Stomach smooth muscle (tissue), 2 donors: Measurements from ENCODE around the gene RAD51B.

ENCODE experiments used
- H3K27ac ChIP-seq: one replicate; pipeline ENCODE4 v1.7.0; 2013; ENCODE audit warnings: mild to moderate bottlenecking, low read length, inconsistent platforms
- H3K27me3 ChIP-seq, 2 donors: one replicate each; pipeline ENCODE4 v1.7.0; 2013; ENCODE audit warnings: low read length in 2 of 2; ENCODE audit not compliant: insufficient read depth in 2 of 2, control insufficient read depth in 1 of 2
- H3K36me3 ChIP-seq, 2 donors: one replicate each; pipeline ENCODE4 v1.7.0; 2013; ENCODE audit warnings: low read length in 2 of 2; ENCODE audit not compliant: control insufficient read depth in 2 of 2, insufficient read depth in 2 of 2
- H3K4me1 ChIP-seq: one replicate; pipeline ENCODE4 v1.7.0; 2013; ENCODE audit warnings: low read length; ENCODE audit not compliant: control insufficient read depth, insufficient read depth
- H3K4me3 ChIP-seq, 2 donors: one replicate each; pipeline ENCODE4 v1.7.0; 2013; ENCODE audit warnings: low read length in 2 of 2
- H3K9ac ChIP-seq, 2 donors: one replicate each; pipeline ENCODE4 v1.7.0; 2013; ENCODE audit warnings: low read length in 2 of 2, mild to moderate bottlenecking in 1 of 2
- H3K9me3 ChIP-seq, 2 donors: one replicate each; pipeline ENCODE4 v1.7.0; 2013; ENCODE audit warnings: low read length in 2 of 2; ENCODE audit not compliant: control insufficient read depth in 2 of 2
- donor health status: healthy.
- donor health status: Pancreatic carcinoma.

RAD51B gene

DNA sequence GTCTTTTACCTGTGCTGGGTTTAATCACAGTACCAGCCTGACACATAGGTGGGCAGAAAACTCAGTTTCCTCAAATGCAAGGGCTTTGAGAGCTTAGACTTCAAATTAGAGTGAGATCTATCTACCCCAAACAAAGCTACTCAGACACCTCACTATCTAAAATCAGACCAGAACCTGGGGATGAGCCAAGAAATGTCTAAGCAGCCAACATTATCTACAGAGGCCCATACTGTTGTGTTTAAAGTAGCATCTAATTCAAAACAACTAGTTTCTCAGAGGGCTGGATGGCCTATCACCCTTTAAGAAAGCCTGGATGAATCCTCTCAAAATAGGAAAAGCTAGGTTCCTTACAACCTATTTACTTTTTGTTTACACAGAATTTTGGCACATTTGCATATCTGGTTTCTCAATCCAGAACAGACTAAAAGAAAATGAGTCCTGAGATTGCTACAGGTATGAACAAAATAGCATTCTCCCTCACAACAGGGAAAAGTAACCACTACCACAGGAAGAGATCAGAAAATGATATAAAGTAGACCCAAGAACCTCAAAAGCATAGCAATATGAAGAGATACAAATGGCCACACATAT lies 830.9 kb downstream of the RAD51B start:
- Histone ChIP-seq H3K36me3 (no peaks in the 10 kb centered on the region), H3K9ac (peak overlapping the region in 1 of 2 donors; percentile 73), H3K4me3 (no peak overlapping the region), H3K27me3 (no peaks in the 10 kb centered on the region), H3K4me1 (peaks cover 52% of the 10 kb centered on the region), H3K9me3 (no peaks in the 10 kb centered on the region), H3K27ac (peak overlapping the region; percentile 97)

DNA sequence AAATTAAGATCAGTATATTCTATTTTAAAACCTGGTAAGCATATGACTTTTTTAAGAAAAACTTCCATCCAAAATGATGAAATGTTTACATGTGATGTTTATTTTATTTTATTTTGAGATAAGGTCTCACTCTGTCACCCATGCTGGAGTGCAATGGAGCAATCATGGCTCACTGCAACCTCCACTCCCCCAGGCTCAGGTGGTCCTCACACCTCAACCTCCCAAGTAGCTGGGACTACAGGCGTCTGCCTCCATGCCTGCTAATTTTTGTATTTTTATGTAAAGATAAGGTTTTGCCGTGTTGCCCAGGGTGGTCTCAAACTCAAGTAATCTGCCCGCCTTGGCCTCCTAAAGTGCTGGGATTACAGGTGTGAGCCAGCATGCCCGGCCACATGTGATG lies 831.5 kb downstream of the RAD51B start:
- peak overlapping the region; percentile 60 to 73 for H3K9ac ChIP-seq
- H3K27me3 ChIP-seq = no peaks in the 10 kb centered on the region
- peaks cover 58% of the 10 kb centered on the region for H3K4me1 ChIP-seq
- H3K36me3 ChIP-seq = no peaks in the 10 kb centered on the region
- peak overlapping the region; percentile 97 for H3K27ac ChIP-seq
- H3K9me3 ChIP-seq = no peaks in the 10 kb centered on the region
- H3K4me3 ChIP-seq = no peak overlapping the region

- Histone ChIP-seq H3K36me3 (no peaks in the 10 kb centered on the region), H3K9me3 (no peaks in the 10 kb centered on the region), H3K27me3 (no peaks in the 10 kb centered on the region), H3K9ac (peak overlapping the region; percentile 62 to 70), H3K27ac (peak overlapping the region; percentile 97), H3K4me3 (peak overlapping the region in 1 of 2 donors; percentile 44), H3K4me1 (peaks cover 61% of the 10 kb centered on the region)
Observed at GRCh38 chr14:68651652-68652432, 832.3 kb downstream of the RAD51B start.

DNA sequence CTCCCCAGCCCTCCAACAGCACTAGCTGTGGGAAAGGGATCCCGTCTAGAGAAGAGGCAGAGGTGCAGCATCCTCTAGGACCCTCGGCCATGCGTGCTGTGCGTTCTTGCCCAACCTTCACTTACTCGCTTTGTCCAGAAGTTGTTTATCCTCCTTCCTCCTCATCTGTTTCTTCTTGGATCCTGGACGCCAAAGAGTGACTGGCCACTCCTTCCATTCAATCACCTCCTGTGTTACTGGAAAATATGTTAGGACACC lies 832.8 kb downstream of the RAD51B start:
- peaks cover 64% of the 10 kb centered on the region for H3K4me1 ChIP-seq
- no peaks in the 10 kb centered on the region for H3K36me3 ChIP-seq
- no peaks in the 10 kb centered on the region for H3K27me3 ChIP-seq
- H3K9ac ChIP-seq = peak overlapping the region; percentile 62 to 70
- H3K4me3 ChIP-seq = peak overlapping the region in 1 of 2 donors; percentile 44
- no peaks in the 10 kb centered on the region for H3K9me3 ChIP-seq
- H3K27ac ChIP-seq = peak overlapping the region; percentile 97

DNA sequence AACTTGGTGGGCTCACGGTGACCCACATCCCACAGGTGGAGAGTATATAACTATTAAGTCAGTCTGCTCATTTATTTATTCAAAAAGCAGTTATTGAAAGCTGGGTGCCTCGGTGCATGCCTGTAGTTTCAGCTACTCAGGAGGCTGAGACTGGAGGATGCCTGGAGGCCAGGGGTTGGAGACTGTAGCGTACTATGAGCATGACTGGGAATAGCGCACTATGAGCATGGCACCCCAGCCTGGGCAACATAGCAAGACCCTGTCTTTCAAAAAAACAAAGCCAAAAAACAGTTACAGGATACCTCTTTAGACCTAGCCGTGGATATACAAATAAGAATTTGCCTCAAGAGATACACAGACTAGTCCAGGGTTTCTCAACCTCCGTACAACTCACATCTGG lies 833.5 kb downstream of the RAD51B start:
- Histone ChIP-seq H3K27ac (peak overlapping the region; percentile 97), H3K27me3 (no peaks in the 10 kb centered on the region), H3K9ac (peak overlapping the region in 1 of 2 donors; percentile 70), H3K9me3 (no peaks in the 10 kb centered on the region), H3K36me3 (no peaks in the 10 kb centered on the region), H3K4me1 (peaks cover 70% of the 10 kb centered on the region), H3K4me3 (no peak overlapping the region)

GRCh38 chr14:68653804-68654203 lies 834.2 kb downstream of the RAD51B start:
- Histone ChIP-seq H3K36me3 (no peaks in the 10 kb centered on the region), H3K9ac (no peak overlapping the region), H3K4me1 (peaks cover 77% of the 10 kb centered on the region), H3K9me3 (no peaks in the 10 kb centered on the region), H3K4me3 (no peak overlapping the region), H3K27me3 (no peaks in the 10 kb centered on the region), H3K27ac (peak overlapping the region; percentile 97)

- Histone ChIP-seq H3K9me3 (no peaks in the 10 kb centered on the region), H3K27me3 (no peaks in the 10 kb centered on the region), H3K4me1 (peaks cover 84% of the 10 kb centered on the region), H3K9ac (peak overlapping the region; percentile 45 to 47), H3K27ac (peak overlapping the region; percentile 97), H3K36me3 (no peaks in the 10 kb centered on the region), H3K4me3 (peak overlapping the region in 1 of 2 donors; percentile 22)
Observed at GRCh38 chr14:68654471-68654941, 834.9 kb downstream of the RAD51B start.

DNA sequence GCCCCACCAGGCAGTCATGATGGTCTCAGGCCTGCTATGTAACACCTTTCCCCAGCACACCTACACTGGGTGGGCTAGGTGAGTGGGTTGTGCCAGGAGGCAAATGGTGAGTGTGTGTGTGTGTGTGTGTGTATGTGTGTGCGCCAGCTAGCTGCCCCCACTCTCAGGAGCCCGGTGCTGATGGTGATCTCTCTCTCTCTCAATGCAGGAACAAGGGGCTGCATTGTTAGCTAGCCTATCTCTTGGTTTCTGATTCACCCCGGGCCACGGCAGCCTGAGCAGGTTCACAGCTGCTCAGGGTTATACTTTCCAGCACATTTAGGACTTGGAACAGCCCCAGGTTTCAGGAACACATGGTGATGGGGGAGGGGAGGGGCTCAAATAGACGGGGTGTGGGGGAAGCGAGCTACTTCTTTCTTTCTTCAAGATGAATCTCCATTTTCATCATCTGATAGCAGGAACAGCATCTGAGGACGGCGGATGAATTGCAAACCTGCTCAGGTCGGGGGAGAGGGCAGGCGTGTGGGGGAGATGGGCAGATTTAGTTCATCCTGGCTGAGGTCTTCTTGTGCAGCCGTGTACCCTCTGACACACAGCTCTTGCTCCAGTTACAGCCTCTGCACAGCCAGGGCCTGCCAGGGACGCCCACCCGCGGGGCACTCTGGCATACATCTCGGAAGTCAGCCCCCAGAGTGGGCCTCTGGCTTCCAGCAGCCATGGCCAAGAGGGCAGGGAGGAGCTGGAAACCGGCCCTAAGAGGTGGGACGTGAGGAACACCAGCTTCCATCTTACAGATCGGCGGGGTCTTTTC lies 835.6 kb downstream of the RAD51B start:
- Histone ChIP-seq H3K27me3 (no peaks in the 10 kb centered on the region), H3K36me3 (no peaks in the 10 kb centered on the region), H3K4me1 (peaks cover 90% of the 10 kb centered on the region), H3K9me3 (no peaks in the 10 kb centered on the region), H3K9ac (peak overlapping the region; percentile 29 to 45), H3K4me3 (peak overlapping the region; percentile 12 to 22), H3K27ac (peak overlapping the region; percentile 97)

DNA sequence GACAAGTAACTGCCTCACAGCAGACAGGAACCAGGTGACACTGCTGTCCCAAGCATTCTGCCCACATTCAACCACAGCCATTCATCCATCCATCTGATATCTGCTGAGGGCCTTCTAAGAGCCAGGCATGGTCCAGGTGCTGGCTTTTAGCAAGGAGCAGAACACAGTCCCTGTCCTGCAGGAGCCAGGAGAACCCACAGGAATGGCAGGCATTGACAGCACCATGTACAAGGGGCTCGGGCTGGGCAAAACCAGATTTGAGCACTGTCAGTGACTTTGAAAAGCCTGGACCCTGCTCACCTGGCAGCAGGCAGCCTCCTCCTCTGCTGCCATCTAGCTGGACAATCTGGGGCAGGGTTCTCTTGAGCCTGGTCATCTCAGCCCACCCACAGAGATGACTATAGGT lies 836.3 kb downstream of the RAD51B start:
- Histone ChIP-seq H3K9ac (peak overlapping the region; percentile 36 to 45), H3K27ac (peak overlapping the region; percentile 97), H3K4me1 (peaks cover 86% of the 10 kb centered on the region), H3K36me3 (no peaks in the 10 kb centered on the region), H3K9me3 (no peaks in the 10 kb centered on the region), H3K4me3 (peak overlapping the region; percentile 12 to 15), H3K27me3 (no peaks in the 10 kb centered on the region)

DNA sequence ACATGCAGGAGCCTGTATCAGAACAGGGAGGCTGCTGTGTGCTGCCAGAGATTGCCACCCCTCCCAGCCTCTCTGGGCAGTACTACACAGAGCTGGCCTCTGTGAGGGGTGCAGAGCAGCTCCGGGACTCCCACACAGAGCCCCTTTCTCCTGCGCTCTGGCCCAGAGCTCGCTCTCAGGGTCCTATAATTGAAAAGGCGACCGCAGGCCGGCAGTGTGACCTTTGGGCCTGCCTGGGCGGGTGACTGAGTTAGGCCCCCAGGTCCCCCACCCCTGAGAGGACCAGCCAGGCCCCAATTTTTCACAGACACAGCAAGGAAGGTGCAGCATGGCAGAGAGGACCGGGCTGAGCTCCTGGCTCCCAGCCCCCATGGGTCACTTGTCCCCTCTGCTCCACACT lies 836.9 kb downstream of the RAD51B start:
- peak overlapping the region; percentile 97 for H3K27ac ChIP-seq
- H3K9ac ChIP-seq = no peak overlapping the region
- H3K4me3 ChIP-seq = no peak overlapping the region
- no peaks in the 10 kb centered on the region for H3K27me3 ChIP-seq
- no peaks in the 10 kb centered on the region for H3K36me3 ChIP-seq
- peaks cover 81% of the 10 kb centered on the region for H3K4me1 ChIP-seq
- no peaks in the 10 kb centered on the region for H3K9me3 ChIP-seq
